Ascending aorta (tissue), 2 donors: Measurements from ENCODE around the gene C16orf46. TPM values are rescaled to one million over a fixed set of nuclear protein-coding genes. Genes with fewer than 3 reads are reported as not detected.
"Not testable (repeated sequence)": the region's sequence is repeated elsewhere in the genome, so short reads cannot be mapped to it uniquely, and the experiment has no call there.

Source experiments
- DNase-seq, 2 donors: peaks; one replicate each; pipeline ENCODE4 v3.0.0-alpha.2; 2019; ENCODE audit warnings: low spot score in 2 of 2
- H3K27ac ChIP-seq, 2 donors: fragments of 200-600 bp; sonication (generic); one replicate each; pipeline ENCODE4 v1.5.1; 2016 to 2017; ENCODE audit warnings: mild to moderate bottlenecking in 1 of 2
- H3K27me3 ChIP-seq: fragments of 200-600 bp; sonication (generic); one replicate; pipeline ENCODE4 v1.5.1; 2017
- H3K36me3 ChIP-seq, 2 donors: fragments of 200-600 bp; sonication (generic); one replicate each; pipeline ENCODE4 v1.5.1; 2016
- H3K4me1 ChIP-seq, 2 donors: fragments of 200-600 bp; sonication (generic); one replicate each; pipeline ENCODE4 v1.5.1; 2016 to 2017; ENCODE audit warnings: mild to moderate bottlenecking in 1 of 2
- H3K4me3 ChIP-seq, 2 donors: fragments of 200-600 bp; sonication (generic); one replicate each; pipeline ENCODE4 v1.5.1; 2016 to 2017; ENCODE audit warnings: mild to moderate bottlenecking in 1 of 2
- H3K9me3 ChIP-seq, 2 donors: fragments of 200-600 bp; sonication (generic); one replicate each; pipeline ENCODE4 v1.5.1; 2016
- CTCF ChIP-seq, 3 experiments: fragments of 200-600 bp in 2 of 3; fragments of 450-650 bp in 1 of 3; sonication (generic) in 2 of 3; IDR thresholded peaks; one replicate each; pipeline ENCODE4 v1.5.1; 2016 to 2019; ENCODE audit warnings: antibody characterized with exemption in 3 of 3, mild to moderate bottlenecking in 1 of 3, moderate library complexity in 1 of 3
- intact Hi-C: fragments of 100-400 bp; cut with DNase I; formaldehyde crosslinking; loops from one replicate; pipeline ENCODE4 v1.15.1; 2023
- total RNA-seq: library from RNA; depleted of rRNA; stranded (reverse); fragments of >200 nt; gene quantifications from one replicate; pipeline ENCODE4 v1.1.0, GENCODE V29; 2016

The C16orf46 gene
- total RNA-seq, 1 donor from 2014 or later = not detected

- TF ChIP-seq CTCF (IDR thresholded peaks at IDR 0.05) = no peak
- intact Hi-C loops = no loop called here
- H3K4me1 ChIP-seq = no peaks in the 10 kb centered on the region
- no peaks in the 10 kb centered on the region for H3K9me3 ChIP-seq
- no peaks in the 10 kb centered on the region for H3K36me3 ChIP-seq
- no peak overlapping the region for H3K4me3 ChIP-seq
- H3K27me3 ChIP-seq = no peaks in the 10 kb centered on the region
- DNase-seq = no peak
- H3K27ac ChIP-seq = no peak overlapping the region
Measured at GRCh38 chr16:81112453-81112852, 35.4 kb upstream of the C16orf46 start.

DNA sequence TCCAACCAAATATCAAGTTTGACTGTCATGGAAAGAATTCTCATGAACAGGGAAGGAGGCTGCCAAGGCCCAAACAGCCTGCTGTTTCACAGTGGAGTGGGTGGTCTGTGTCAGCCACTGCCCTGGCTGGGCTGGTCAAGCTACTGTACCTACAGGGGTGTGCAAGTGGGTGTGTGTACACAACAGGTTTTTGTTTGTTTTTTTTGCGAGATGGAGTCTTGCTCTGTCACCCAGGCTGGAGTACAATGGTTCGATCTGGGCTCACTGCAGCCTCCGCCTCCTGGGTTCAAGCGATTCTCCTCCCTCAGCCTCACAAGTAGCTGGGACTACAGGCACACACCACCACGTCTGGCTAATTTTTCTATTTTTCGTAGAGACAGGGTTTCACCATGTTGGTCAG lies 32.2 kb upstream of the C16orf46 start:
- H3K27ac ChIP-seq, intact Hi-C loops, H3K36me3 ChIP-seq, H3K27me3 ChIP-seq, H3K4me1 ChIP-seq, H3K4me3 ChIP-seq, H3K9me3 ChIP-seq, DNase-seq: not testable (repeated sequence)

- intact Hi-C loops = no loop called here
- Histone ChIP-seq H3K27ac (no peak overlapping the region), H3K4me3 (no peak overlapping the region), H3K27me3 (no peaks in the 10 kb centered on the region), H3K36me3 (no peaks in the 10 kb centered on the region), H3K4me1 (no peaks in the 10 kb centered on the region), H3K9me3 (no peaks in the 10 kb centered on the region)
- DNase-seq = no peak
- TF ChIP-seq CTCF (IDR thresholded peaks at IDR 0.05) = no peak
Measured at GRCh38 chr16:81107511-81107910, 30.5 kb upstream of the C16orf46 start.

DNA sequence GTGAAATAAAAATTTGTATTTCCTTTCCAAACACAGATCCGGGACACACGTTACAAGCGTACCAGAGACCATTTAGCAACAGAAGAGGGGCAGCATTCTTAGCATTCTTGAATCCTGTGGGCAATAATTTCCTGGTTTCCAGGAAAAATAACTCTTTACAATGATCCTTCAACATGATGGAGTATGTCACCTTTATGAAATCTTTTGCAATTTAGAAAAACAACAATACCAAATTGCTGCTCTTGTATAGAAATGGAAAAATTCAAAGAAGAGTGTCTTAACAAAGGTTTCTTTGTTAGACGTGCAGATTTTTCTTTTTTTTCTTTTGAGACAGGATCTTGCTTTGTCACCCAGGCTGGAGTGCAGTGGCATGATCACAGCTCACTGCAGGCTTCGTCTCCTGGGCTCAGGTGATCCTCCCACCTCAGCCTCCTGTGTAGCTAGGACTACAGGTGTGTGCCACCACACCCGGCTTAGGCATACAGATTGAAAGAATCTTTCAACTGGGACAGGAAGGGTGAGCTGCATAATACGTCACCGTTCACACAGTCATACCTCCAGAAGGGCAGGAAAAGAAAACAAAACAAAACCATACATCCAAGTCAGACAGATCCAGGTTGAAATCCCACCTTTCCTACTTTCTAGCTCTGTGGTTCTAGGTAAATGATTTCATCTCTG lies 29.9 kb upstream of the C16orf46 start:
- no peak for DNase-seq
- Histone ChIP-seq H3K27ac (no peak overlapping the region), H3K36me3 (no peaks in the 10 kb centered on the region), H3K9me3 (no peaks in the 10 kb centered on the region), H3K27me3 (no peaks in the 10 kb centered on the region), H3K4me3 (no peak overlapping the region), H3K4me1 (no peaks in the 10 kb centered on the region)
- TF ChIP-seq CTCF (IDR thresholded peaks at IDR 0.05) = no peak
- intact Hi-C loops = no loop called here

GRCh38 chr16:81105946-81106345 lies 28.9 kb upstream of the C16orf46 start:
- intact Hi-C loops = no loop called here
- no peaks in the 10 kb centered on the region for H3K4me1 ChIP-seq

DNA sequence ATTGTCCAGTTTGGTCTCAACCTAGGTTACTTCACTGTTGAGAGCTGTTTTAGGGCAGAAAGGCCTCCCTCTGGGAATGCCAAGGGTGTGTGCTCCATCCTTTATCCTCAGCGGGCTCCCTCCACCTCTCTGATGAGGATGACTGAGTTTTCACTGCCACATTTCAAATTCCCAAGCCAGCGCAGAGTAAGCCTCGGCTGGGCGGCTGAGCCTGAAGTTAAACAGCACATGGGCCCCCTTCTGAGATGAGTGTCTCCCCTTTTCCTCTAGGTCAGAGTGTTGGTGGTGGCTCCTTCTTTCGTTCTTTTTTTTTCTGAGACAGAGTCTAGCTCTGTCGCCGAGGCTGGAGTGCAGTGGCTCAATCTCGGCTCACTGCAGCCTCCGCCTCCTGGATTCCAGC lies 24.7 kb upstream of the C16orf46 start:
- no peaks in the 10 kb centered on the region for H3K9me3 ChIP-seq
- TF ChIP-seq CTCF (IDR thresholded peaks at IDR 0.05) = no peak
- no peak for DNase-seq
- H3K4me1 ChIP-seq = no peaks in the 10 kb centered on the region
- no peak overlapping the region for H3K4me3 ChIP-seq
- no peaks in the 10 kb centered on the region for H3K36me3 ChIP-seq
- H3K27me3 ChIP-seq = no peaks in the 10 kb centered on the region
- no peak overlapping the region for H3K27ac ChIP-seq
- intact Hi-C loops = no loop called here

More at GRCh38 chr16:81105946-81106345, 28.9 kb upstream of the C16orf46 start:
- Histone ChIP-seq H3K27me3 (no peaks in the 10 kb centered on the region), H3K36me3 (no peaks in the 10 kb centered on the region), H3K27ac (no peak overlapping the region), H3K4me3 (no peak overlapping the region), H3K9me3 (no peaks in the 10 kb centered on the region)
- no peak for TF ChIP-seq CTCF (IDR thresholded peaks at IDR 0.05)
- DNase-seq = no peak
